NCI-H1048 (cell line): Measurements from ENCODE around the gene CUBN.
A peak's percentile ranks its signal among the peaks of the same experiment; 100 is the strongest.

ENCODE experiments used
- DNase-seq: peaks from one replicate; lab custom pipeline; 2025; lab: John Stamatoyannopoulos, UW

CUBN gene

DNA sequence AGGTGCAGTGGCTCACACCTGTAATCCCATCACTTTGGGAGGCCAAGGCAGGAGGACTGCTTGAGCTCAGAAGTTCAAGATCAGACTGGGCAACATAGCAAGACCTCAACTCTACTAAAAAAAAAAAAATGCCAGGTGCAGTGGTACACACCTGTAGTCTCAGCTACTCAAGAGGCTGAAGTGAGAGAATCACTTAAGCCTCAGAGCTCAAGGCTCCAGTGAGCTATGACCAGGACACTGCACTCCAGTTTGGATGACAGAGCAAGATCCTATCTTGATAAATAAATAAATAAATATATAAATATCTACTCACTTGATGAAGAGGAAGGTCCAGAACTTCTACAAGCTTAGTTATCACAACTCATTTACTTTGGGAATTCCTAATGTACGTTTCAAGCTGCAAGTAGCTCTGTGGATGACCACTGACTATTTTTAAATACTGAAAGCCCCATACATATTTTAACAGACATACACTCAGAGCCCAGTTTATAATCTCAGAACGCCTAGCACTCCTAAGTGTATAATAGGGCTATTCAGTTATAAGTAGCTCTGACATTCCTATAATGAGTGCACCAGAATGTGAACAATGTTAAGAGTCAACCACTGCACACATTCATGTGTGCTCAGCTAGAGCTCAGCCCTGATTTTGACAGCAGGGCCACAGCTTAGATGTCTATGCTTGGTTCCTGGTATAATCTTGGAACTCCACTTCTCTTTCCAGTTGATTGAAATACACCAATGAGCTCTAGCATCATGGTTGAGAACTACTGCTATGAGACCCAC is 119.1 kb downstream of the CUBN start:
- DNase-seq: no peak

DNA sequence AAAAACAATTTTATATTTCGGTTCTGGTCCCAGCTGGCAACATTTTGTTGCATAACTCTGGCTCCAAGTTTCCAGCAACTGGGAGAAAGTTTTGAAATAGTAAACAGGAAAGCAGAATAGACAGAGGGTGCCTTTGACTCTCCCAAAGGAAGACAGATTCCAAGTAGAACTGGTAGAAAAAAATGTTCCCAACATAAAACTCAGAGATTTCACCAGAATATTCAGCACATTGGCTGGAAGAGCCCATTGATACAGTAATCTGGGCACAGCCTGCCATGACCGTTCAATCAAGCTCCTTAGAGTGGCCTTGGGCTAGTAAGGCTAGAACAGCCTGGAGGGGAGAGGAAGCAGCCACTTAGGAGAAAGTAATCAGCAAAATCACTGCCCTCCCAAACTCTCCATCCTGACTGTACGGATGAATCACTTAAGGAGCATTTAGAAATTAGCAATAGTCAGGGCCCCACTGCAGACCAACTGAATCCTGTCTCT is 120.4 kb downstream of the CUBN start:
- no peak for DNase-seq

DNA sequence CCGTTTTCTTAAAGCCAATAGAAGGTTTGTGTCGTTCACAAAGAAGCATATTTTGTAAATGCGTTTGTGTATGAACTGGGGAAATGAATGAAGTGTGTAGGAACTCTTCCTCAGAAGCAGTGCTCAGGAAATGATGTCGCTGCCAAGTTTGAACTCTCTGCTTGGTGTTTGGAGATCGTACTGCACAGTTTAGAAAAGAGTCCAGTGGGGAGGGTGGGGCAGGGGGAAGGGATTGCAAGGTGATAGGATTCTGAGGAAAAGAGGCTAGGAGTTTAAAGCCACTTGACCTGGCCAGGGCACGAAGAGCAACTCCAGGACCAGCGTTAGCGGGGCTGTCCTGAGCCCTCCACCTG is 122.2 kb downstream of the CUBN start:
- DNase-seq: no peak

DNA sequence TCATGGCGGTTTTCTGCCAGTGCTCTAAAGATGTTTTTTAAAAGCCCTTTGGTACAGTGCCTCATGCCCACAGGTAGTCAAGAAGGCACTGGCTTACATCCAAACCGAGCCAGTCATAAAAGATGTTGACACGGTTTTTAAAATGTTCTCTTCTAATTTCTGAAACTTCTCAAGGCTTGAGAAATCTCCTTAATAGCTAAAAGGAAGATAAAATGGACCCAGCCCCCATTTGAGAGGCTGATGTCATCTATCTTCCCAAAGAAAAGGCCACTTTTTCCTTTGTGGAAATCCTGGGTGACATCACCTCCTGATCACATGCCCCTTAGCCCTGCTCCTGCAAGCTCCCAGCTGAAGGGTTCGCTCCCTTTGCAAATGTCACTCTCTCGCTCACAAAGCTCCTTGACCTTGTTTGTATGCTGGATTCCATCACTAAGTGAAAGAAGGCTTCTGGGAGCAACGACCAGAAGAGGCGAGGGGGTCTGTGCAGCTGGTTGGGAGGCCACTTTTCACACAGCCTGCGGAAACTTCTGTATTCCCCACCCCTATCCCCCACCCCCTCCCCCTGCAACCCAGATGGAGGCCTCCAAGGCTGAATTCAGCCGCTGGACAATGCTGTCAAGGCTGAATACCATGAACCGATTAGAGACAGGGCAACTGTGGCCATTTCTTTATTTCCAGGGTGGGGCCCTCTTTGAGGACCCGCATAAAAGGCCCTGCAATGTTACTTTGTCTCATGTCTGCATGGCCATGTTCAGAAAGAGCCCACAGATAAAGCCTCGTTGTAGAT is 122.8 kb downstream of the CUBN start:
- DNase-seq: no peak

GRCh38 chr10:17005621-17006566 is 123.7 kb downstream of the CUBN start:
- no peak for DNase-seq

- no peak for DNase-seq
Measured at GRCh38 chr10:17004801-17005380, 124.7 kb downstream of the CUBN start.

GRCh38 chr10:17003651-17004286 is 125.8 kb downstream of the CUBN start:
- no peak for DNase-seq

DNA sequence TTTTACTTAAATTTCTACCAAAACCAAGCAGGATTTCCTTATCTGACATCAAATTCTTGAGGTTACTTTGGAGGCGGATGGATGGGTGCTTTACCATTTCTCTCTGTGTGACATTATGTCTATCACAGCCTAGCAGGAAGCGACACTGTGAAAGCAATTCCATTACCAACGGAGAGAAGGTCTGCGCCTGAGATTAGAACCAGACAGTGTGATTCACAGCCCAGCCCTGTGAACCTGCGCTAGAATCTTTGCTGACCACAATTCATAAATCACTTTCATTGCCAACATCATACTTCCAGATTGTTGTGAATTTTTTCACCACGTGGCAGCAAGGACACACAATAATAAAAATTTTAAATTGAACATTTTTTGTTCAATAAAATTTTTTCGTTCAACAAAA is 126.5 kb downstream of the CUBN start:
- no peak for DNase-seq

DNA sequence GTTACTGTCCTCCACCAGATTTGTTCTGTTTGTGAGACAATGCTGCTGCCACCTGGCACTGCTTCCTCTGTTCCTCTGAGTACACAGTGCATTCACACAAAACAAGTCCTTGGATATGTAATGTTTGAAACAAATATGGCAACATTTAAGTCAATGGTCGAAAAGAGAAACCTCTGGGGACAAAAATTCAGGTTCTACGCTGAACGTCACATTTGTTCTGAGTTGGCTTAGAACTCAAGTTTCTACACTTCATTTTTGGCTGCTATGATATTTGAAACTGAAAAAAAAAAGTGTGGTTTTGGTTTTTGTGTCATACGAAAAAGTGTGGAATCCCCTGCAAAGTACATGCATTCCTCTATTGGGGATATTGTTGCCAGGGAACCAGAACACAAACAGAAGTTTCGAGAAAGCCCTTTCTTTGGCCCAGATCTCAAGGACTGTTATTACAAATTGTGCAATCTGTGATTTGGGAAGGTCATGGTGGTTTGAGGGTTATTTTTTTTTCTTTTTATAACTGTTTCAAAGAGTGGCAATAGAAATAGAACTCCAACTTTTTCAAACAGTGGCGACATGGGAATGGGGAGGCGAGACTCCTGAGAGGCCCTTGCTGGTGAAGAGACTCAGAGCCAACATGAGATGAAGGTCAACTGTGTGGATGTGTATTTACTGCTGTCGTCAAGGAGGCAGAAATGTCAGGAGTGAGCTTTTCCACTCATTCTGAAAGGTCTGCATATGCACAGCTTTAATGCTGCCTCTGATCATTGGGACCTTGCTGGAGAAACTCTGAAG is 127.5 kb downstream of the CUBN start:
- DNase-seq: no peak

DNA sequence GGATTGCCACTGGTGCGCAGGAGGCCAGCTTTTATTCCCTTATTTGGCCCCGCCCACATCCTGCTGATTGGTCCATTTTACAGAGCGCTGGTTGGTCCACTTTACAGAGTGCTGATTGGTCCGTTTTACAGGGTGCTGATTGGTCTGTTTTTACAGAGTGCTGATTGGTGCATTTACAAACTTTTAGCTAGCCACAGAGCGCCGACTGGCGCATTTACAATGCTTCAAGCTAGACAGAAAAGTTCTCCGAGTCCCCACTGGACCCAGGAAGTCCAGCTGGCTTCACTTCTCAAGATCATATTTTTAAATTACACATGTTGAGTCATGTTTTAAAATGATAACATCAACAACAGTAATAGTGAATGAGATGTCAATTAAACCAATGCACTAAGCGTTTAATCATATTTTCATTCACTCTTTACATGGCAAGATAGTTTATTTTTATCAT is 128.3 kb downstream of the CUBN start:
- DNase-seq: no peak

GRCh38 chr10:16999665-17000451 is 129.8 kb downstream of the CUBN start:
- DNase-seq: no peak

- no peak for DNase-seq
Measured at GRCh38 chr10:16996530-16996964, 133.1 kb downstream of the CUBN start.

DNA sequence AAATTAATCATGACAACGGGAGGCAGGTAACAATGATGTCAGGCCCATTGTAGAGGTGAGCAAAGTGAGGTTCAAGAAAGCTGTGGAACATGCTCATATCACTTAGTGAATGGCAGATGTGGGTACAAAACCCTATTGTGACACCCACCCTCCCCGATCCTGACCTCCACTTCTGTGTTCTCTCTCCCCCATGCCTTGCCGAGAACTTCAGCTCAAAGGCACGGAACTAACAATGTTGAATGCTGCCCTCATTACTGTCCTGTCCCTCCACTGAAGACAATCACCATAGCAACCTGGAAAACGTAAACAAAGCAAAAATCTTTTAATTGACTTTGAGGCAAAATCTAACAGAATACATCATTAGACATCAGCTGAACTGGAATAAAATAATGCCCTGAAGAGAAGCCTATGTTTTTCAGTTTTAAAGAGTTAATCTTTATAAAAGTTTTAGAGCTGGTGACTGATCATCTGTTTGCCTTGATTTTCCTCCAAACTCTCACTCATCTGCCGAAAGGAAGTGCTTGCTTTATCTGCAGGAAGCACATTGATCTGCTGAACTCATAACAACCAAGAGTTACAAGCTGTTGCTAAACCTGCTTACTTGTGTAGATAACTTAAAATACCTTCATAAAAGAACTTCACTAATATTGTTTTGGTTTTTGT is 133.6 kb downstream of the CUBN start:
- DNase-seq: no peak

GRCh38 chr10:16993186-16993585 is 136.4 kb downstream of the CUBN start:
- DNase-seq: no peak

DNA sequence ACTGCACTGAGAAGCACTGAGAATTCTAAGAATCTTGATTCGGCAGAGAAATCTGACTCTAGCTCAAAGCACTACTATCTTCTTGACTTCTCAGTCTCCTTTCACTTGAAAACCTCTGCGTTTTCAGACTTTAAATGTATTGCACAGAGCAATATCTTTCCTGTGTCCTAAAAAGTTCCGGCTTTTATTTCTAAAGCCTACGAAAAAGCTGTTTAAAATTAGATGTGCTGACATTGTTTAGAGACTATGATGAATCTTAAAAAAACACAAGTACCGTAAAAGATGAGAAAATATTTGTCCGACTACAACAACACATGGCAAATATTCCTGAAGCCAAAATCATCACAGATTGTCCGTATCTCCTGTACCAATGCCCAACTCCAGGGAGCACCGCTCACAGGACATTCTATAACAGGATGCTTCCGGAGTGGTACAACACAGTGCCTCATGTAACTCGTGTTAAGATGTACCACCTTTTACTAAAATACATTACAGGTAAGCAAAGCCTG is 136.9 kb downstream of the CUBN start:
- DNase-seq: no peak

- peak; percentile 33 for DNase-seq
Measured at GRCh38 chr10:16991011-16991410, 138.6 kb downstream of the CUBN start.

DNA sequence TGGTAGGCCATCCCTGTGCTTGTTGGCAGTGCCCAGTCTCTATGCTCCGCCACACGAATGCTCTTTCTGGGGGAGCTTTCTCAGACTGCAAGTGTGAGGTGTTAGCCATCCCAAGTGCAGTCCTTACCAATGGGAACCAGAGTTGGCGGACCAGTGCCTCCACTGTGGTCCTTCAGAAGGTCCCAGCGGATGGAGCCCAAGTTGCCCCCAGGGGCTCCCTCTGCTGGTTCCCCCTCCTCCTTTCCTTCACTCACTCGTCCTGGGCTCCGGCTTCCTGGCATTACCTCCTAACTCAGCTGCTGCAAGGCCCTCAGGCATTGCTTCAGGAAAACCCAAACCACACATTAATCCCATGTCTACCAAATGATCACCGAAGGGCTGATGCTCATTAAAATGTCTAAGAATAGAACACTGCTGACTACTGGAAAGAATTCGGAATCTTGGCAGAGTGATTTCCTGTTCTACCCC is 139.8 kb downstream of the CUBN start:
- DNase-seq: no peak

DNA sequence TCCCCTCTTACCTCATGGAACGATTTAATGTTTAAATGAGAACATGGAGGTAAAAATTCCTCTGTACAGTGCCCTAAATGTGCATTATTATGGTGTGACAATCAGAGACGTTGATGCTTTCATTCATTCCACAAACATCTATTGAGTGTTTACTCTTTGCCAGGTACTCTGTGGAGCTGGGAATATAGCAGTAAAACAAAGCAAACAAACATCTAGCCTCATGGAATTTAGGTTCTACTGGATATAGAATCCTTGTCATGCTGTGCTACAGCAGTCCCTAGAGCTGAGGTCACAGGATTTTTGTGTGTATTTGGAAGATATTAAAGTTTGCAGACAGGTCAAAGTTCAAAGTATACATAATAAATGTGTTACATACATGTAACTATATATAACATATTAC is 140.7 kb downstream of the CUBN start:
- no peak for DNase-seq
